Kasumi-1 (cell line): ENCODE measurements around the gene BMERB1.
"Not testable (repeated sequence)": the region's sequence is repeated elsewhere in the genome, so short reads cannot be mapped to it uniquely, and the experiment has no call there.

ENCODE experiments used
- DNase-seq, 2 experiments: peaks; one replicate each; lab custom pipeline; 2025; lab: John Stamatoyannopoulos, UW

BMERB1 gene

DNA sequence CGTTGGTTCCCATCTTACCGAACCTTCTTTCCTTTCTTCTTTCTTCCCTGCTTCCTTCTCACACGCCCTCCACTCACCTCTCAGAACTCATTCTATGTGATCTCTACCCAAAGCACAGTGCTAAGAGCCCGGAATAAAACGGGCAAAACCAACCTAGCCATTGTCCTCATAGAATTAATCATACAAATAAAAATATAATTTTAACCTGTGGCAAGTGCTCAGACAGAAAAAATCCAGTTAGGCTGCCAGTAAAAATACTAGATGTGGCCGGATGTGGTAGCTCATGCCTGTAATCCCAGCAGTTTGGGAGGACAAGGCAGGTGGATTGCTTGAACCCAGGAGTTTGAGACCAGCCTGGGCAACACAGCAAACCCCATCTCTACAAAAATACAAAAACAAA is 27.0 kb downstream of the BMERB1 start:
- DNase-seq = no peak

DNA sequence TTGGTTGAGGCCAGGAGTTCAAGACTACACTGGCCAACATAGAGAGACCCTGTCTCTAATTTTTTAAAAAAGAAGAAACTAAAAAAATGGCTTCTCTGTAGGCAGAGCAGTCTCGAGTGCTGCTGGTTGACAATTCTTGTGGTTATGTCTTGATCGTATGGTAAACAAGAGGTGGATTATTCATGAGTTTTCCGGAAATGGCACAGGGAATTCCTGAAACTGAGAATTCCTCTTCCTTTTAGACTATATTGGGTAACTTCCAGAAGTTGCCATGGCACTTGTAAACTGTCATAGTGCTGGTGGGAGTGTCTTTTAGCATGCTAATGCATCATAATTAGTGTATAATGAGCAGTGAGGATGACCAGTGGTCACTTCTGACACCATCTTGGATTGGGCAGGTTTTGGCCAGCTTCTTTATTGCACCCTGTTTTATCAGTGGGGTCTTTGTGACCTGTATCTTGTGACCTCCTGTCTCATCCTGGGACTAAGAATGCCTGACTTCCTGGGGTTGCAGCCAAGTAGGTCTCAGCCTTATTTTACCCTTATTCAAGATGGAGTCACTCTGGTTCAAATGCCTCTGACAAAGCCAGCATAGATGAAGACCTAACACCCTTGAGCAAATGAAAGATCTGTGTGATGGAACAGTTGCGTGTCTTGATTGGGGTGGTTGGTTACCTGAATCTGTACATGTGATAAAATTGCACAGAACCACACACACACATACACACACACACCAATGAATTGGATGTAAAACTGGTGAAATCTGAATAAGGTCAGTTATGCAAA is 30.2 kb downstream of the BMERB1 start:
- DNase-seq = no peak

DNA sequence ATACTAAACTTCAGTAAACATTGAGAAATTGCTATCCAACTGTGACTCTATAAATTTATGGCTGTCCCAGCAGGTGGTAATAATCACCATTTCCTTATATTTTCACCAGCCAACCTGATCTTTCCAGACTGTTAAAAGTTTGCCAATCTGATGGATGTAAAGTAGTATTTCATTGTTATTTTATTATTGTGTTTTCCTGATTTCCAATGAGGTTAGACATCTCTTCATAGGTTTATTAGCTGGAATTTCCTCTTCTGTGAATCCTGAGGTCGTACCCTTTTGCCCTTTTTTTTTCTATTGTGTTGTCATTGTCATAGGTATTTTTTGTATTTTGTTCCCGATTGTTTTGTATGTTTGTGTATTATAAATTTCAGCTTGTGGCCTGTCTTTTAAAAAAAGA is 31.7 kb downstream of the BMERB1 start:
- DNase-seq = no peak

DNA sequence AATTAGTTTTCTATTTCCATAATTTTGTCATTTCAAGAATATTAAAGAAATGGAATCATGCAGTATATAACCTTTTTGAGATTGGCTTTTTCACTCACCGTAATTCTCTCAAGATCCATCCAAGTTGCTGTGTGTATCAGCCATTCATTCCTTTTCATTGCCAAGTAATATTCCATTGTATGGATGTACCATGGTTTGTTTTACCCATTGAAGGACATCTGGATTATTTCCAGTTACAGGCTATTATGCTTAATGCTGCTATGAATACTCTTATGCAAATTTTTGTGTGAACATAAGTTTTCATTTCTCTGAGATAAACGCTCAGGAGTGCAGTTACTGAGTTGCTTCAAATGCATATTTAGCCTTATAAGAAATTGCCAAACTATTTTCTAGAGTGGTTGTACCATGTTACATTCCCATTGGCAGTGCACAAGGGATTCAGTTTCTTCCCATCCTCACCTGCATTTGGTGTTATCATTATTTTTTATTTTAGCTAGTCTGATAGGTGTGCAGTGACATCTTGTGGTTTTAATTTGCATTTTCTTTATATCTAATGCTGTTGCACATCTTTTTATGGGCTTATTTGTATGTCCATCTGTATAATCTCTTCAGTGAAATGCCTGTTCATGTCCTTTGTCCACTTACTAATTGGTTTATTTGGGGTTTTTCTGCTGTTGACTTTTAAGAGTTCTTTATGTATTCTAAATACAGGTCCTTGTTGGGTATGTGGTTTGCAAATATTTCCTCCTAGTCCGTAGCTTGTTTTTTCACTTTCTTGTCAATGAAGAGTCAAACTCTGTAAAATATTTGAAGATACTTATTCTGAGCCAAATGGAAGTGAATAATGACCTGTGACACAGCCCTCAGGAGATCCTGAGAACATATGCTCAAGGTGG is 32.7 kb downstream of the BMERB1 start:
- DNase-seq = peak in 1 of 2 experiments; percentile 0

DNA sequence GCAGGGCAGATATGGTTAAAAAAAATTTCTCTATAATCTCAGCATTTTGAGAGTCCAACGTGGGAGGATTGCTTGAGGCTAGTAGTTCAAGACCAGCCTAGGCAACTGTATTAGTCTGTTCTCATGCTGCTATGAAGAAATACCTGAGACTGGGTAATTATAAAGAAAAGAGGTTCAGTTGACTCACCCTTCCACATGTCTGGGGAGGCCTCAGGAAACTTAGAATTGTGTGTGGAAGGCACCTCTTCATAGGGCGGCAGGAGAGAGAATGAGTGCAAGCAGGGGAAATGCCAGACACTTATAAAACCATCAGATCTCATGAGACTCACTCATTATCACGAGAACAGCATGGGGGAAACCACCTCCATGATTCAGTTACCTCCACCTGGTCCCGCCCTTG is 42.6 kb downstream of the BMERB1 start:
- not testable (repeated sequence) for DNase-seq

DNA sequence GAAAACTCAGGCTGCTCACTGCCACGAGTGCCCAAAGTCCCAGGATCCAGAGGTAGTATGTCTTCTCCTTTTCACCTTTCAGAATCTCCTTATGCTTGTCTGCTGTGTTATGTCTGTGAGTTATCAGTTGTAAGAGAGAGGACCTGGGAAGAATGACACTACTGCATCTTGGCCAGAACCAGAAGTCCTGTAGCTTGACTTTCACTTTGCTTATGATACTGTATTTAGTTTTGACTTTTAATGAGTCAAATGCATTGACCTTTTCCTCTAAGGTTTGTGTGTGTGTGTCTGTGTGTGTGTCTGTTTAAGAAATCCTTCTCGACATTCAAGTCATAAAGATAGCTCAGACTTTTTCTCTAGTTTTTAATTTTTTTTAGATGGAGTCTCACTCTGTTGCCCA is 43.4 kb downstream of the BMERB1 start:
- DNase-seq = no peak

DNA sequence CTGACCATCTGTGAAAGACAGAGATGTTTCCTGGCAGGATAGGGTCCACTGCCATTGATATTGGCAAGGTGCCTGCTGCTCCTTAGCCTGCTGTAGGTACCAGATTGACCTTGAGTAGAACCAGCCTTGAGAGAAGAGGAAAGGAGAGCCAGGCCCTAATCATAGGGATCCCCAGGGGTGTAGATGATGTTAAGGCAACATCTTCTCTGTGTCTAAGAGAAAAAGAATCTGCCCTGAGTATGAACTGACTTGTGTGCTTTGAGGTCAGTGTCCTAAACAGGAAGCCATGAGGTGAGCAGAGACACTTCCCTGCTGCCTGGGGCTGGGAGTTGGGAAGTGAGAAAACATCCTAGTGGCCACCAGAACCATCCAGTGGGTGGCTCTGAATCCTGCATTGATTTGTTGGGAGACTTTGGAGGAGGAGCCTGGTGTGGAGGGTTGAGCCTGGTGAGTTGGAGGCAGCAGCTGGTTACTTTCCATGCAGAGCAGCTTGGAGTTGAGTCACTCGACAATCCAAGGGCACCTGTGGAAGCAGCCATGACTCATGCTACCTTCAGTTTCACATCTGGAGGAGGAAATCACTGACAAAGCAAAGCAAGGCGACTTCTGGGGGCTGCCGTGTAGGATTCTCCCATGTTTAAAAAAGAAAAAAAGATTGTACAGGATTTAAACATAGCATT is 47.8 kb downstream of the BMERB1 start:
- no peak for DNase-seq

DNA sequence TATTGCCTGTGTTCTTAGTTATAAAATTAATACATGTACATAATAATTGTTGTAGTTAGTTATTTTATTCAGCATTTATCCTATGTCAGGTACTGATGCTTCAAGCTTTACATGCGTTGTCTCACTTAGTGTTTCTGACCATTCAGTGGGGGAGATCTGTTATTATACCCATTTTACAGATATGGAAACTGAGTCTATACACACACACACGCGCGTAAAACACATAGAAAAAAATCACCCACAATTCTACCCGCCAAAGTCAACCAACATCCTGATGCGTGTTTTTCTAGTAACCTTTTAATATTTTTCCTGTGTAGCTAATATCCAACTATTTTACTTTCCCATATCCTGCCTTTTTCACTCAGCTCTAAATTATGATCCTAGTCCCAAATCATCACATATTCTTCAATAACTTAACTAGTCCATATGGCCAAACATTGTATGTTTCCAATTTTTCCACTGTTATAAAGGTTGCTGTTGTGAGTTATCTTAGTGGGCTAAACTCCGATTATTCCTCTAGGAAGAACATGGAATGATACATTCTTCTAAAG is 48.4 kb downstream of the BMERB1 start:
- no peak for DNase-seq

DNA sequence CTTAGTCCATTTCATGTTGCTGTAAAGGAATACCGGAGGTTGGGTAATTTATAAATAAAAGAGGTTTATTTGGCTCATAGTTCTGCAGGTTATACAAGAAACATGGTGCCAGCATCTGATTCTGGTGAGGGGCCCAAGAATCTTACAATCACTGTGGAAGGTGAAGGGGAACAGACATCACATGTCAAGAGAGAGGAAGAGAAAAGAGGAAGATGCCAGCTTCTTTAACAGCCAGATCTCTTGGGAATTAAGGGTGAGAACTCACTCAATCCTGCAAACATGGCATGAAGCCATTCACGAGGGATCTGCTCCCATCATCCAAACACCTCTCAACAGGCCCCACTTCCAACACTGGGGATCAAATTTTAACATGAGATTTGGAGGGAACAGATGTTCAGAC is 49.5 kb downstream of the BMERB1 start:
- DNase-seq = no peak

DNA sequence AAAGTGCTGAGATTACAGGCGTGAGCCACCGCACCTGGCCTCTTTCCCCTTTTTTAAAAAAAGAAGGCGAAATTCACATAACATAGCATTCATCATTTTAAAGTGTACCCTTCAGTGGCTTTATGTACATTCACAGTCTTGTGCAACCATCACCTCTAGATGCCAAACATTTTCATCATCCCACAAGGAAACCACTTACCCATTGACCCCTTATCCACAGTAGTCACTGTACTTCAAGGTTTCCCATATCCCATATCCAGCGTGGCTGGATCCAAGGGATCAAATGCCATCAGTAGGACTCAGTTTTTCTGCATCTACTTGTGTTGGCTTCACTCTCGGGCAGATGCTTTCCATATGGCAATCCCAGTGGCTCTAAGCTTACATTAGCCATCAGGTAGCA is 50.3 kb downstream of the BMERB1 start:
- DNase-seq = no peak

DNA sequence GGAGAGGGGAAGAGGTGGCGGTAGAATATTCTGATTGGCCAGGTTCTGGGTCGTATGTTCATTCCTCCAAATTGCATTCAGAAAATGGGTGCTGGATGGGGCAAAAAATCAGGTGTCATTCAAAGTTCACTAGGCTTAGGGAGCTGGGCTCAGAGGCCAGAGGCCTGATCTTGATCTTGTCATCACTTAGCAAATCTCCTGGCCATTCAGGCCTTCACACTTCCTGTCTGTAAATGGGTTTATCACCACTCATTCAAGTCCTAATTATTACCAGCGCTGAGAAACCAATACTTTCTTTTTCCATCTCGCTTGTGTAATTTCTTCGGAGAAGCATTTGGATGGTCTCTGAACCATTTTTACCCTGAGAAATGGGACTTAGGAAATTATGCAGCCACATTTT is 50.8 kb downstream of the BMERB1 start:
- DNase-seq = no peak

DNA sequence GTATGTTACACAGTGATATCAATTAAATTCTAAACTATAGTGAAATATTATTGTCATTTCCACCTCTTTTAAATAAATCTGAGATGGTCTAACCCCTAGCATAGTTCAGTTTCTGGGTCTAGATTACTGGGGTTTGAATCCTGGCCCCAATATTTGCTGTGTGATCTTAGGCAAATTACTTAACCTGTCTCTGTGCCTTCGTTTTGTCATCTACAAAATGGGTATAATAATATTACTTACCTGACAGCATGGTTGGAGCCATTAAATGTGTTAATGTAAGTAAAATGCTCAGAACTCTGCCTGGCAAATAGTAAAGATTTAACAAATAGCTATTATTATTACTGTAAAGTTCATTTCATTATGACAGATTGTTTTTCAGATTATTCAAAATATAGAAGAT is 52.3 kb downstream of the BMERB1 start:
- DNase-seq = no peak

DNA sequence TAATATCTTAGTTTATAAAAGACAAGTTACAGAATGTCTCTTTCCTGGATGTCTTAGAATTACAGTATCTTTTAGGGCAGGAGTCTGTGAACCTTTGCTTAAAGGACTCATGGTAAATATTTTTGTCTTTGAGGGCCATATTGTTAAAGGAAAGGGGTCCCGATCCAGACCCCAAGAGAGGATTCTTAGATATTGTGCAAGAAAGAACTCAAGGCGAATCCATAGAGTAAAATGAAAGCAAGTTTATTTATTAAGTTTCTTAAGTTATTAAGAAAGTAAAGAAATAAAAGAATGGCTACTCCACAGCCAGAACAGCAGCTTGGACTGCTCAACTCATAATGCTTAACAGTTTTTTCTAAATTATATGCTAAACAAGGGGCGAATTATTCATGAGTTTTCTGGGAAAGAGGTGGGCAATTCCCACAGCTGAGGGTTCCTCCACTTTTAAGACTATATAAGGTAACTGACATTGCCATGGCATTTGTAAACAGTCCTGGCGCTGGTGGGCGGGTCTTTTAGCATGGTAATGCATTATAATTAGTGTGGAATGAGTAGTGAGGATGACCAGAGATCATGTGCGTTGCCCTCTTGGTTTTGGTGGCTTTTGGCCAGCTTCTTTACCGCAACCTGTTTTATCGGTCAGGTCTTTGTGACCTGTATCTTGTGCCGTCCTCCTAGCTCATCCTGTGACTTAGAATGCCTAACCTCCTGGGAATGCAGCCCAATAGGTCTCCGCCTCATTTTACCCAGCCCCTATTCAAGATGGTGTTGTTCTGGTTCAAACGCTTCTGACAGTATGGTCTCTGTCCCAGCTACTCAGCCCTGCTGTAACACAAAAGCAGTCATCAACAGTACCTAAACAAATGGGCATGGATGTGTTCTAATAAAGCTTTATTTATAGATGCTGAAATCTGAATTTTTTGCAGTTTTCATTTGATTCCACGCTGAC is 53.2 kb downstream of the BMERB1 start:
- DNase-seq = no peak

DNA sequence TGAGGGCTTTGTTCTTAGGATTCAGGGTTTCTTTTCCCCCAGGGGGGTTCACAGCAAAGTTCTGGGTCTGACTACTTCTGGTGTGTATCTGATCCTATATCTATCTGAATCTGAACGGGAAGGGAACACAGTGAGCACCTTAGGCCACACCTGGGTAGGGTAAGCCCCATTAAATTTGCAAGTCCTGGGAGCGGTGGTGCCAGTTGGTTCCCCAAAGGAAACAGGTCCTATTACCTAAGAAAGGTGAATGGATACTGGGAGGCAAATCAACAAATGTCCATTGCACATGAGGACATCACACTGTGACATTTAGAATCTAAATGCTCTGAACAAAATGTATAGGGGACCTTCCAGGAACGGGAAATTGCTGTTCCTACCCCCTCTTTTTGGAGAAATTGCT is 54.6 kb downstream of the BMERB1 start:
- no peak for DNase-seq

DNA sequence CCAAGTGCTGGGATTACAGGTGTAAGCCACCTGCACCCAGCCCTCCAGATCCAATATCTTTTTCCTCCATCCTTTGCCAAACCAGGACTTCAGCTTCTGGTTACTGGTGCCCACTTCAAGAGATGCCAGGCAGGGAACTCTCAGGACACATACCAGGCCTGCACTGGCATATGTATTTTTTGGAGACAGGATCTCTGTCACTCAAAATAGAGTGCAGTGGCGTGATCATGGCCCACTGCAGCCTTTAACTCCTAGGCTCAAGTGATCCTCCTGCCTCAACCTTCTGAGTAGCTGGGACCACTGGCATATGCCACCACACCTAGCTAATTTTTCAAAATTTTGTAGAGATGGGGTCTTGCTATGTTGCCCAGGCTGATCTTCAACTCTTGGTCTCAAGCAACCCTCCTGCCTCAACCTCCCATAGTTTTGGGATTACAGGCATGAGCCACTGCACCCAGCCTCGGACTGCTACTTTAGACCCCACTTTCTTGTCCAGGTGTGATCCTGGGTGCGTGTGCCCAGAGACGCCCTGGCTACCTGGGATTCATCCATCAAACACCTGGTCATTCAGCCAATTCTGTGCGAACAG is 55.8 kb downstream of the BMERB1 start:
- DNase-seq = no peak

DNA sequence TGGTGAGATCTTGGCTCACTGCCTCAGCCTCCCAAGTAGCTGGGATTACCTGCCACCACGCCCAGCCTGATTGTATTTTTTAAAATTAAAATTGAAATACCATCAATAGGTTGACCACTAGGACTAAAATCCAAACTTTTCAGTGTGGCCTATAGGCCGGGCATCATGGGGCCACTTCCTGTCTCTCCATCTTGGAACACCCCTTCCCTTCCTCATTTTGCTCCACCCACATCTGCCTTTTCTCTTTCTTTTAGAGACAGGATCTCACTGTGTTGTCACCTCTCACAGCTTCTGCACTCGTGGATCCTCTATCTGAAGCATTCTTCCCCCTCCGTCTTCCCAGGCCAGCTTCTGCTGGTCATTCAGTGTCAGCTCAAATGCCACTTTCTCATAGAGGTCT is 57.0 kb downstream of the BMERB1 start:
- DNase-seq = no peak

DNA sequence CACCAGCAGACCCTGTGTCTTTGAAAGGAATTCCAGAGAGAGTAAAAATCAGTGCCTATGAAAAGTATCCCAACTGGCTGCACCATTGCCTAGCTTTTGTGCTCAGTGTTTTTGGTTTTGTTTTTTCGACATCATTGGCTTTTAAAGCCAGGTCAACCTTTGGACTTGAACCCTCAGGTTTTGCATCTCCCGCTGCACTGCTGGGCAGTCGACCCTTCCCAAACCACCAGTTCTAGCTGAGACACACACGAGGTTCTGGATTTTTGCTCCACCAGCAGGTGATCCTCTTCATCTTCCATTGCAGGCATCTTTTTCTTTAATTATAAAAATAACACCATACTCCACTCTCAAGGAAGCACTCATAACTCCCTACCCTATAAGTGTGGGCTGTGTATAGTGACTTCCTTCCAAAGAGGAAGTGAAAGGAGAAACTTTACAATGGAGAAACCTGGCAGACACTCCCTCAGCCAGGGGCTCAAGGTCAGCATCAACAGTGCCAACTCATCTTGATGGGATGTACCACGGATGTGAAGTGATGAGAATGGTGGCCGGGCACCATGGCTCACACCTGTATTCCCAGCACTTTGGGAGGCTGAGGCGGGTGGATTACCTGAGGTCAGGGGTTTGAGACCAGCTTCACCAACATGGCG is 57.8 kb downstream of the BMERB1 start:
- no peak for DNase-seq

DNA sequence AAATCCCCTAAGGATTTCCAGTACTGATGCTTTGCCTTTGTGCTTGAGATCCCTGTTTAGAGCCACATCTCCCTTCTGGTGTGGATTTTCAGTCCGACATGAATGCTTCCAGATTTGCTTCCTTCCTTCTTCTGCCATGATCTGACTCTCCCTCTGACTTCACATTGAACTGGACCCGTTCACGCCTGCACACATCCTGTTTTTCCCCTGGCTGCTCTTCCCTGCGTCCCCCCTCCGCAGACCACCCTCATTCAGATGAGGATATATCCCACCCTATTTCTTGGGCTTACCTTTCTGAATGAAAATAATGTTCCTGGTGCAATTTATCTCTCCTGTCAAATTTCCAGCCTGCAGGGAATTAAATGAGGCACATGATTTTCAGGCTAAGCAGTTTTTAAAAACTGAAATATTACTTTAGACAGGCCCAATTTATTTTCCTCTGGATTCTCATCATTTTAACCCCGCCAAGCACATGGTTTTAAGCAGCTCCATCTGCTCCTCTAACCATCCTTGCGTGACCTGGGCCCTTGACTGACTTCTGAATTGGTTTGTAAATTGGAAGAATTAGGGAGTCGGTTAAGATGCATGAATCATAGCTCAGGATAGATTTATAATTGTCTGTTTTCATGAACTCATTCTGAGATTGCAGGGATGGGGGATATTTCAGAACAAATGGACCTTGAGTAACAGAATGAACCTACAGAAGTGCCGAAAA is 59.2 kb downstream of the BMERB1 start:
- DNase-seq = no peak

DNA sequence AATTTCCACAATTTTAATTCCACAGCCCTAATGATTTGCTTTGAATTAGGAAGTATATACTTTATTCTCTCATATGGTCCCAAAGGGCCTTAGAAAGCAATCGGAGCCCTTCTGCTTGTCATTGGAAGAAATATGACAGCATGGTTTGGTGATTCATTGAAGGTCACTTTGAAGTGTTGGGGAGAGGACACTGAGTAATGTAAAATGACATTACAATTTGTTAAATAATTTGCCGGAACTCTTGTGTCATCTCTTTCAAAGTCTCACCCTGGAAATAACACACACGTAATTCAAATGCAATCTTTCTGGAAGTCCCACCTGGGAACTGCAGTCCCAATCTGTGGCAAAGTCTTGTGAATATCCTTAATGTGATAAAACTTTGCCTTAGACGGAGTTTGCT is 59.8 kb downstream of the BMERB1 start:
- DNase-seq = no peak

DNA sequence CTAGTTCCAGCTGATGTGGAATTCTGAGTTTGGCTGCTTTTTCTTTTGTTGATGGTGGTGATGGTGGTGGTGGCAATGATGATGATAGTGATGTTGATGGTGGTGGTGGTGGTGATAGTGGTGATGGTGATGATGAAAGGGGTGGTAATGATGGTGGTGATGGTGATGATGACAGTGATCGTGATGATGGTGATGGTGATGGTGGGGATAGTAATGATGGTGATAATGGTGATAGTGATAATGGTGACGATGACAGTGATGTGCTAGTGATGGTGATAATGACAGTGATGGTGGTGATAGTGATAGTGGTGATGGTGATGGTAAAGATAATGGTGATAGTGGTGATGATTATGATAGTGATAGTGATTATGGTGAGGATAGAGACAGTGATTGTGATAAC is 61.5 kb downstream of the BMERB1 start:
- no peak for DNase-seq
